NCI-H1436 treated with DMSO at 0.1 percent for 48 hours (cell line): Measurements from ENCODE around the gene MOB1B.

Experiments used
- DNase-seq: peaks from one replicate; lab custom pipeline; 2025; lab: John Stamatoyannopoulos, UW

Gene MOB1B

GRCh38 chr4:70914631-70915030 lies 12.5 kb downstream of the MOB1B start:
- DNase-seq = no peak

- DNase-seq = no peak
Measured at GRCh38 chr4:70915036-70915815, 13.1 kb downstream of the MOB1B start.

GRCh38 chr4:70915874-70916559 lies 13.8 kb downstream of the MOB1B start:
- DNase-seq = no peak

- DNase-seq = no peak
Measured at GRCh38 chr4:70920592-70920991, 18.4 kb downstream of the MOB1B start.

GRCh38 chr4:70925418-70925817 lies 23.2 kb downstream of the MOB1B start:
- DNase-seq = no peak

GRCh38 chr4:70925899-70926635 lies 23.9 kb downstream of the MOB1B start:
- DNase-seq = no peak

- DNase-seq = no peak
Measured at GRCh38 chr4:70927502-70928137, 25.5 kb downstream of the MOB1B start.

GRCh38 chr4:70930530-70931256 lies 28.5 kb downstream of the MOB1B start:
- no peak for DNase-seq

GRCh38 chr4:70931347-70931746 lies 29.2 kb downstream of the MOB1B start:
- no peak for DNase-seq

- DNase-seq = no peak
Measured at GRCh38 chr4:70932984-70933383, 30.8 kb downstream of the MOB1B start.

GRCh38 chr4:70935038-70935695 lies 33.0 kb downstream of the MOB1B start:
- no peak for DNase-seq

GRCh38 chr4:70936200-70936787 lies 34.1 kb downstream of the MOB1B start:
- DNase-seq = no peak

- DNase-seq = no peak
Measured at GRCh38 chr4:70938086-70938485, 35.9 kb downstream of the MOB1B start.

GRCh38 chr4:70940134-70940533 lies 38.0 kb downstream of the MOB1B start:
- no peak for DNase-seq

- DNase-seq = no peak
Measured at GRCh38 chr4:70943114-70943513, 40.9 kb downstream of the MOB1B start.

GRCh38 chr4:70945046-70945445 lies 42.9 kb downstream of the MOB1B start:
- no peak for DNase-seq

GRCh38 chr4:70945452-70946055 lies 43.4 kb downstream of the MOB1B start:
- no peak for DNase-seq

- no peak for DNase-seq
Measured at GRCh38 chr4:70946939-70947338, 44.8 kb downstream of the MOB1B start.

- DNase-seq = no peak
Measured at GRCh38 chr4:70948665-70949260, 46.6 kb downstream of the MOB1B start.

GRCh38 chr4:70954032-70954431 lies 51.9 kb downstream of the MOB1B start:
- no peak for DNase-seq
